HG02588 (cell line): Measurements from ENCODE around the gene HS3ST2.
"Not testable (repeated sequence)": the region's sequence is repeated elsewhere in the genome, so short reads cannot be mapped to it uniquely, and the experiment has no call there.

Experiments used
- ATAC-seq: cut with Tn5 transposase; IDR thresholded peaks from one replicate; pipeline ENCODE4 v1.9.1; 2021; ENCODE audit warnings: mild to moderate bottlenecking, moderate library complexity; ENCODE audit not compliant: unreplicated experiment

The HS3ST2 gene

GRCh38 chr16:22810226-22810625 lies 3.7 kb upstream of the HS3ST2 start:
- no peak for ATAC-seq

- no peak for ATAC-seq
These were observed 577 bp upstream of the HS3ST2 start for GRCh38 chr16:22813223-22813947.

GRCh38 chr16:22814711-22815105 lies 746 bp downstream of the HS3ST2 start:
- ATAC-seq = no peak

GRCh38 chr16:22815863-22816262 lies 1.9 kb downstream of the HS3ST2 start:
- no peak for ATAC-seq

GRCh38 chr16:22816475-22816874 lies 2.5 kb downstream of the HS3ST2 start:
- no peak for ATAC-seq

GRCh38 chr16:22818736-22819135 lies 4.8 kb downstream of the HS3ST2 start:
- not testable (repeated sequence) for ATAC-seq

GRCh38 chr16:22838681-22839080 lies 24.7 kb downstream of the HS3ST2 start:
- no peak for ATAC-seq

- not testable (repeated sequence) for ATAC-seq
These were observed 28.1 kb downstream of the HS3ST2 start for GRCh38 chr16:22842031-22842430.

- ATAC-seq = no peak
These were observed 29.2 kb downstream of the HS3ST2 start for GRCh38 chr16:22843122-22843521.

- no peak for ATAC-seq
These were observed 29.9 kb downstream of the HS3ST2 start for GRCh38 chr16:22843856-22844255.

- ATAC-seq = no peak
These were observed 30.5 kb downstream of the HS3ST2 start for GRCh38 chr16:22844416-22844815.

GRCh38 chr16:22847100-22847499 lies 33.1 kb downstream of the HS3ST2 start:
- no peak for ATAC-seq

GRCh38 chr16:22847690-22848089 lies 33.7 kb downstream of the HS3ST2 start:
- no peak for ATAC-seq

- no peak for ATAC-seq
These were observed 34.5 kb downstream of the HS3ST2 start for GRCh38 chr16:22848451-22848850.

- ATAC-seq = no peak
These were observed 35.6 kb downstream of the HS3ST2 start for GRCh38 chr16:22849517-22849916.

- no peak for ATAC-seq
These were observed 41.3 kb downstream of the HS3ST2 start for GRCh38 chr16:22855231-22855630.

GRCh38 chr16:22857296-22858025 lies 43.5 kb downstream of the HS3ST2 start:
- ATAC-seq = no peak

- no peak for ATAC-seq
These were observed 46.0 kb downstream of the HS3ST2 start for GRCh38 chr16:22859925-22860324.

- ATAC-seq = no peak
These were observed 47.6 kb downstream of the HS3ST2 start for GRCh38 chr16:22861580-22861979.

- no peak for ATAC-seq
These were observed 48.1 kb downstream of the HS3ST2 start for GRCh38 chr16:22862046-22862445.

- ATAC-seq = no peak
These were observed 50.4 kb downstream of the HS3ST2 start for GRCh38 chr16:22864375-22864774.

GRCh38 chr16:22868593-22869224 lies 54.7 kb downstream of the HS3ST2 start:
- no peak for ATAC-seq
